GM06990 (cell line): ENCODE measurements around the gene ZNF692.
A peak's percentile ranks its signal among the peaks of the same experiment; 100 is the strongest.

Experiments used
- DNase-seq: peaks from one replicate; pipeline ENCODE4 v3.0.0-alpha.2; 2011; ENCODE audit not compliant: insufficient read length; ENCODE audit errors: extremely low read depth
- H3K27me3 ChIP-seq: replicated peaks from 2 replicates; pipeline ENCODE4 v1.6.0; 2011; ENCODE audit warnings: low read length; ENCODE audit not compliant: control insufficient read depth, insufficient read depth
- H3K36me3 ChIP-seq: 2 replicates; pipeline ENCODE4 v1.5.1; 2011; ENCODE audit warnings: low read length; ENCODE audit not compliant: control insufficient read depth, insufficient read depth
- H3K4me3 ChIP-seq: replicated peaks from 2 replicates; pipeline ENCODE4 v1.5.1; 2011; ENCODE audit warnings: low read depth, mild to moderate bottlenecking, control low read depth, low read length
- CTCF ChIP-seq: IDR thresholded peaks from 2 replicates; pipeline ENCODE4 v1.5.1; 2011; ENCODE audit warnings: low read length, control low read depth, mild to moderate bottlenecking, inconsistent platforms; ENCODE audit not compliant: insufficient read depth, poor library complexity, severe bottlenecking

ZNF692 gene

GRCh38 chr1:248810727-248811513 is 48.0 kb downstream of the ZNF692 start:
- no peak overlapping the region for H3K4me3 ChIP-seq
- DNase-seq: no peak
- no peaks in the 10 kb centered on the region for H3K27me3 ChIP-seq
- H3K36me3 ChIP-seq: peaks cover 35% of the 10 kb centered on the region
- no peak for TF ChIP-seq CTCF

GRCh38 chr1:248810000-248810726 is 48.7 kb downstream of the ZNF692 start:
- no peak for TF ChIP-seq CTCF
- DNase-seq: no peak
- Histone ChIP-seq H3K27me3 (no peaks in the 10 kb centered on the region), H3K4me3 (no peak overlapping the region), H3K36me3 (peaks cover 32% of the 10 kb centered on the region)

- DNase-seq: no peak
- H3K4me3 ChIP-seq: no peak overlapping the region
- no peaks in the 10 kb centered on the region for H3K27me3 ChIP-seq
- no peak for TF ChIP-seq CTCF
- H3K36me3 ChIP-seq: peaks cover 26% of the 10 kb centered on the region
Measured at GRCh38 chr1:248808876-248809275, 50.0 kb downstream of the ZNF692 start.

GRCh38 chr1:248807067-248807737 is 51.7 kb downstream of the ZNF692 start:
- peak; percentile 87 for TF ChIP-seq CTCF
- H3K4me3 ChIP-seq: no peak overlapping the region
- no peaks in the 10 kb centered on the region for H3K27me3 ChIP-seq
- no peak for DNase-seq
- H3K36me3 ChIP-seq: peaks cover 13% of the 10 kb centered on the region

DNA sequence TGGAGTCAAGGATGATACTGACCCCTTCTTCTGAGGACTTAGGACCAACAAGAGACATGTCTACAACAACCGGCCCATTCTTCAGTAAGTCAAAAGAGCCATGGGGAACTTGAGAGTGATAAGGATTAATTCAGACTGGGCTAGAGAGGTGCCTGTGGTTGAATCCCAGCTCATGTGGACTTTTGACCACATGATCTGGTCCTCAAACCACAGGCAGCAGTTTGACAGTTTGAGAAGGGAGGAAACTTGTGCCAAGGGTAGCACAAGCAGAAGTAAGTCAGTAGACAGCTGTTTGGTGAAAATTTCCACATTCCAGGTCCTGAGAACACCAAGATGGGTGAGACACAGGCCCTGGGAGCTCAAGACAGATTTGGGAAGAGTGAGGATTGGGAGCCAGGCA is 53.0 kb downstream of the ZNF692 start:
- DNase-seq: no peak
- no peaks in the 10 kb centered on the region for H3K27me3 ChIP-seq
- no peak overlapping the region for H3K4me3 ChIP-seq
- H3K36me3 ChIP-seq: peaks cover 2% of the 10 kb centered on the region
- no peak for TF ChIP-seq CTCF
